ENCODE results near the gene PHAF1.
A peak's percentile ranks its signal among the peaks of the same experiment; 100 is the strongest.

DNA sequence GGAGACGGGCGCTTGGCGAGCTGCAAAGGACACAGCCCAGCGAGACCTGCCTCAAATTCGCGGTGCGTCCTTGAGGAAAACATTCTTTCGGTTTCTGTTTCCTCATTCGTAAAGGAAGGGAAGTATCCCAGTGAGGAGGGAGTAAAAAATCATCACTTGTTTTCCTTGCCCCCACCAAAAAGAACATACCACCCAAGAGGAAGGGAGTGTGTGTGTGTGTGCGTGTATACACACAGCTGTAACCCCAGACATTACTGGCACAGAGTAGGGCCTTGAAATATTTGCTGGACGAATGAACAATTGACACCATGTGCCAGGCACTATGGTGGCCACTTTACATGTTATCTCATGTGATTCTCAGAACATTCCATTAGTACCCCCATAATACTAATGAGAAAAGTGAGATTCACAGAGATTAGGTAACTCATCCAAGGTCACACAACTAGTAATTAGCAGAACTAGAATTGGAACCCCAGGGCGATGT, 76.0 kb downstream of the PHAF1 start:
- TF ChIP-seq, protein P1, sequence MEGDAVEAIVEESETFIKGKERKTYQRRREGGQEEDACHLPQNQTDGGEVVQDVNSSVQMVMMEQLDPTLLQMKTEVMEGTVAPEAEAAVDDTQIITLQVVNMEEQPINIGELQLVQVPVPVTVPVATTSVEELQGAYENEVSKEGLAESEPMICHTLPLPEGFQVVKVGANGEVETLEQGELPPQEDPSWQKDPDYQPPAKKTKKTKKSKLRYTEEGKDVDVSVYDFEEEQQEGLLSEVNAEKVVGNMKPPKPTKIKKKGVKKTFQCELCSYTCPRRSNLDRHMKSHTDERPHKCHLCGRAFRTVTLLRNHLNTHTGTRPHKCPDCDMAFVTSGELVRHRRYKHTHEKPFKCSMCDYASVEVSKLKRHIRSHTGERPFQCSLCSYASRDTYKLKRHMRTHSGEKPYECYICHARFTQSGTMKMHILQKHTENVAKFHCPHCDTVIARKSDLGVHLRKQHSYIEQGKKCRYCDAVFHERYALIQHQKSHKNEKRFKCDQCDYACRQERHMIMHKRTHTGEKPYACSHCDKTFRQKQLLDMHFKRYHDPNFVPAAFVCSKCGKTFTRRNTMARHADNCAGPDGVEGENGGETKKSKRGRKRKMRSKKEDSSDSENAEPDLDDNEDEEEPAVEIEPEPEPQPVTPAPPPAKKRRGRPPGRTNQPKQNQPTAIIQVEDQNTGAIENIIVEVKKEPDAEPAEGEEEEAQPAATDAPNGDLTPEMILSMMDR (IDR thresholded peaks at IDR 0.05; ENCODE audit: poor library complexity, severe bottlenecking), result peak; percentile 4
- TF ChIP-seq EZH2 (IDR thresholded peaks at IDR 0.05; ENCODE audit: borderline replicate concordance, insufficient read depth, low read length, poor library complexity, severe bottlenecking), result no peak
- TF ChIP-seq MXI1 (conservative IDR thresholded peaks at IDR 0.05; ENCODE audit: poor library complexity, severe bottlenecking), result no peak
- no peak for TF ChIP-seq EP300 (conservative IDR thresholded peaks at IDR 0.05; ENCODE audit: poor library complexity, severe bottlenecking)
- TF ChIP-seq TAF1 (IDR thresholded peaks at IDR 0.05; ENCODE audit: low read depth), result no peak

Data from neural cell (in vitro differentiated cells).